Measurements from ENCODE around the gene KNDC1. TPM values are rescaled to one million over a fixed set of nuclear protein-coding genes. Genes with fewer than 3 reads are reported as not detected.
"Not testable (repeated sequence)": the region's sequence is repeated elsewhere in the genome, so short reads cannot be mapped to it uniquely, and the experiment has no call there.

Gene KNDC1
- total RNA-seq, 1 experiment from 2014 or later, result 0.34 TPM

- in situ Hi-C loops (cut with HindIII; ENCODE audit: low pct_unique_long_range_greater_than_20kb, low sequenced_read_pairs), result no loop called here
- no peak for DNase-seq (ENCODE audit: low read depth, low spot score)
These were observed 56.8 kb downstream of the KNDC1 start for GRCh38 chr10:133216776-133217175.

GRCh38 chr10:133217800-133218589 is 58.0 kb downstream of the KNDC1 start:
- in situ Hi-C loops (cut with HindIII; ENCODE audit: low pct_unique_long_range_greater_than_20kb, low sequenced_read_pairs), result no loop called here
- no peak for DNase-seq (ENCODE audit: low read depth, low spot score)

- no peak for DNase-seq (ENCODE audit: low read depth, low spot score)
- in situ Hi-C loops (cut with HindIII; ENCODE audit: low pct_unique_long_range_greater_than_20kb, low sequenced_read_pairs), result no loop called here
These were observed 58.9 kb downstream of the KNDC1 start for GRCh38 chr10:133218891-133219290.

DNA sequence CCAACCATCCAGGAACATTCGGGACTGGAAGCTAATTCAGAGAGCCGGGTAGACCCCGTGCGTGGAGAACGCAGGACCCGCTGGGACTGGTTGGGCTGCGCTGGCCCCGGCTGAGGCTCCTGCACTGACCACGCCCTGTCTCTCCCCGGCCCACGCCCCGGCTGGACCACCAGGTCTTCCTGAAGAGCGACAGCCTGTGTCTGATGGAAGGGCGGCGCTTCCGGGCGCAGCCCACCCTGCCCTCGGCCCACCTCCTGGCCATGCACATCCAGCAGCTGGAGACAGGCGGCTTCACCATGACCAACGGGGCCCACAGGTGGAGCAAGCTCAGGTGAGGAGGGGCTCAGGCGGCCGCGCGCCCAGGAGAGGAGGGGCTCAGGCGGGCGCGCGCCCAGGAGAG is 59.8 kb downstream of the KNDC1 start:
- DNase-seq (ENCODE audit: low read depth, low spot score), result no peak
- in situ Hi-C loops (cut with HindIII; ENCODE audit: low pct_unique_long_range_greater_than_20kb, low sequenced_read_pairs), result no loop called here

DNA sequence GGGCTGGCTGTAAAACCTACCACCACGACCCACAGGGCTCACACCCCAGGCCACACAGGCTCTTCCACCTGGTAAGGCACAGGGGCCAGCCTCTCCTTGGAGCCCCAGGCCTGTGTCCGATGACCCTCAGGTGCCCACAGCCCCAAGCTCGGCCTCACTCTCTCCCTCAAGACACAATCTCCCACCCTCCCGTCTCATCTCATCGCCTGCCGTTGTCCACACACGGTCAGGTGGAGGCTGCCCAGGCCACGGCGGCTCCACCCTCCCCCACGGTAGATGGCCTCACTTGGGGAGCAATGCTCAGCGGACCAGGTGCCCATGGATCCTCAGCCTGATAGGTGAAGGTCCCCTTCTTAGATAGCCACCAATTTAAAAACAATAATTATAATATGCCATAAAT is 61.3 kb downstream of the KNDC1 start:
- in situ Hi-C loops (cut with HindIII; ENCODE audit: low pct_unique_long_range_greater_than_20kb, low sequenced_read_pairs), result no loop called here
- DNase-seq (ENCODE audit: low read depth, low spot score), result no peak

DNA sequence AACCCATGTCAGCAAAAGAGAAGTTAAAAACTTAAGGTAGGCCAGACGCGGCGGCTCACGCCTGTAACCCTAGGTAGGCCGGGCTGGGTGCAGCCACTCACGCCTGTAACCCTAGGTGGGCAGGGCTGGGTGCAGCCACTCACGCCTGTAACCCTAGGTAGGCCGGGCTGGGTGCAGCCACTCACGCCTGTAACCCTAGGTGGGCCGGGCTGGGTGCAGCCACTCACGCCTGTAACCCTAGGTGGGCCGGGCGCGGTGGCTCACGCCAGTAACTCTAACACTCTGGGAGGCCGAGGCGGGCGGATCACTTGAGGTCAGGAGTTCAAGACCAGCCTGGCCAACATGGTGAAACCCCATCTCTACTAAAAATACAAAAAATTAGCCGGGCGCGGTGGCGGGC is 61.7 kb downstream of the KNDC1 start:
- DNase-seq (ENCODE audit: low read depth, low spot score); in situ Hi-C loops (cut with HindIII; ENCODE audit: low pct_unique_long_range_greater_than_20kb, low sequenced_read_pairs): not testable (repeated sequence)

GRCh38 chr10:133224076-133224475 is 64.1 kb downstream of the KNDC1 start:
- DNase-seq (ENCODE audit: low read depth, low spot score), result no peak
- in situ Hi-C loops (cut with HindIII; ENCODE audit: low pct_unique_long_range_greater_than_20kb, low sequenced_read_pairs), result no loop called here

GRCh38 chr10:133224756-133225372 is 64.8 kb downstream of the KNDC1 start:
- DNase-seq (ENCODE audit: low read depth, low spot score), result no peak
- in situ Hi-C loops (cut with HindIII; ENCODE audit: low pct_unique_long_range_greater_than_20kb, low sequenced_read_pairs), result no loop called here

DNA sequence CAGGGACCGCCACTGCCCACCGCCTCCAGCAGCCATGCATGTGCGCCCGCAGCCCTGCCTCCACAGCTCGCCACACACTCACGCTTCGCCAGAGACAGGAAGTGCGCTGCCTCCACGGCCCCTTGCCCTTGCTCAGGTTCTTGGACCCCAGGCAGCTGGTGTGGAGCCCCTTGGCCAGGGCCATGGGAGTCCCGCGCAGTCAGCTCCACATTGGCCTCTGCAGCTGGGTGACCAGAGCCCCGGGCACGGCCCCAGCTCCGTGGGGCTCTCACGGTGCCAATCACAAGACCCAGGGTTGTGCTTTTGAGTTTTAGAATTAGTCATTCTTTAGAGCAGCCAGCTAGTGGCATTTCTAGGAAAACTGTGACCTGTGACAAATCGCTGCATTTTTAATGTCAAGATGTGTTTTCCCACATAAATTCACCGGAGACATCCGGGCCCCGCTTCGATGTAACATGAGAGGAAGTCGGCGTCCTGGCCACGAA is 65.7 kb downstream of the KNDC1 start:
- in situ Hi-C loops (cut with HindIII; ENCODE audit: low pct_unique_long_range_greater_than_20kb, low sequenced_read_pairs), result no loop called here
- no peak for DNase-seq (ENCODE audit: low read depth, low spot score)

DNA sequence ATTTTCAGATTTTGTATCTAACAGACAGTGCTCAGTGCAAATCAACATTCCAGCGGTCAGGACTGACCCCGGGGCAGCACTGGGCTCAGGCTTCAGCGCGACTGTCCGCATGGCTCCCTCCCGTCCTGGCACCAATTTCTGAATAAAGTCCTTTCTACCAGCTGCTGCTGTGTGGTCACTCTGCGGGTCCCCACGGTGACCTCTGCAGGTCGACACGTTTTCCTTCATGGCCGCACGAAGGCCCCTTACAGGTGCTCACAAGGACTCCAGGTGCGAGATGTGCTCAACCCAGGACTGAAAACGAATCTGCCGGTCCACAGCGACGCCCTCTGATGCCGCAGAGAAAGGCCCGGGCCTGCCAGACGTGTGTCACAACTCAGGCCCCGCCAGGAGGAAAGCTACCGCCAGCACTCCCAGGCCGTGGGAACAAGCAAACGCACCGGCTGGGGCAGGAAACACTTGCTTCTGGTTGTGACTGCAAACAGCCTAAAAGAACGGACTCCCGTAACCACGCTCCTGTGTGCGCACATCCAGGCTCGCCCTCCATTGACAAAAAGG is 66.3 kb downstream of the KNDC1 start:
- in situ Hi-C loops (cut with HindIII; ENCODE audit: low pct_unique_long_range_greater_than_20kb, low sequenced_read_pairs), result no loop called here
- no peak for DNase-seq (ENCODE audit: low read depth, low spot score)

- in situ Hi-C loops (cut with HindIII; ENCODE audit: low pct_unique_long_range_greater_than_20kb, low sequenced_read_pairs), result no loop called here
- DNase-seq (ENCODE audit: low read depth, low spot score), result no peak
These were observed 67.2 kb downstream of the KNDC1 start for GRCh38 chr10:133227256-133227655.

DNA sequence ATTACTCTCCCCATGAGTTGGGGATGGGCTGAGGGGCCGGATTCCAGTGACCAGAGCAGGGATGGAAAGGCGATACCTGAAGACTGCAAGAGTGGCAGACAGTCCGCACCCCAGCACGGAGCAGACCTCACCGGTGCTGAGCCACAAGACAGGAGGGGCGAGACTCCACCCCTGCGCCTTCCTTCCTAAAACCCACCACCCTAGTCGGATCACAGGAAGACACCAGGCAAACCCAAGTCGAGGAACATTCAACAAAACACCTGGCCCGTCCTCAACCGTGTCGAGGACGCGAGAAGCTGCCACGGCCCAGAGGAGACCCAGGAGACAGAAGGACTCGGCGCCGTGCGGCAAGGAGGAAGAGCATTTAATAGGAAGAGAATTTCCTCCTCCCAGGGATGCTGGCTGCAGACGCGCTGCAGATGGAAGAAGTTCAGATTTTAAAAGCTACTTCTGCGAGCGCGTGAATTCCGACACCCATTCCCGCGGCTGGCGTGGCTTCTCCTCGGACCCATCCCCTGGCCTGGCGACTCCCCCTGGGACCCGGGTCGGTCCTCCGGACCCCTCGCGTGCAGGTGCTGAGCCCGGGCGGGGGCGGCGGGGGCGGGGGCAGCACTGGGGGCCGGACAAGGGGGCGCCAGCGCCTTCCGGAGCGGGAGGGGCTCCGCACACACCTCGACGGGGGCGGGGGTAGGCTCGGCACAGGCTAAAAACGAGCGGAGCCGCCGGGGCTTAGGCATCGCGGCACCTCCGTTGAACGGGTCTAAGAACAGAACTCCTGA is 69.4 kb downstream of the KNDC1 start:
- in situ Hi-C loops (cut with HindIII; ENCODE audit: low pct_unique_long_range_greater_than_20kb, low sequenced_read_pairs), result no loop called here

GRCh38 chr10:133230044-133230361 is 70.0 kb downstream of the KNDC1 start, which contains the start of gene UTF1:
Gene UTF1, plus strand, starts transcription at chr10:133230217. Its CDS starts 72 bp downstream, at chr10:133230289.
- no peak for DNase-seq (ENCODE audit: low read depth, low spot score)
- in situ Hi-C loops (cut with HindIII; ENCODE audit: low pct_unique_long_range_greater_than_20kb, low sequenced_read_pairs), result no loop called here

More for the DNA sequence above, 69.4 kb downstream of the KNDC1 start:
- DNase-seq (ENCODE audit: low read depth, low spot score), result no peak

GRCh38 chr10:133230387-133231195 is 70.6 kb downstream of the KNDC1 start:
- no peak for DNase-seq (ENCODE audit: low read depth, low spot score)
- in situ Hi-C loops (cut with HindIII; ENCODE audit: low pct_unique_long_range_greater_than_20kb, low sequenced_read_pairs), result no loop called here

- DNase-seq (ENCODE audit: low read depth, low spot score), result no peak
- in situ Hi-C loops (cut with HindIII; ENCODE audit: low pct_unique_long_range_greater_than_20kb, low sequenced_read_pairs), result no loop called here
These were observed 71.4 kb downstream of the KNDC1 start for GRCh38 chr10:133231244-133231945.

- DNase-seq (ENCODE audit: low read depth, low spot score), result no peak
- in situ Hi-C loops (cut with HindIII; ENCODE audit: low pct_unique_long_range_greater_than_20kb, low sequenced_read_pairs), result no loop called here
These were observed 72.0 kb downstream of the KNDC1 start for GRCh38 chr10:133231946-133232574.

Data from SK-MEL-5 (cell line).